Skin epidermis (tissue), 12 donors: ENCODE measurements around the gene DOP1B.

Experiments used
- H3K27ac ChIP-seq, 21 experiments: fragments of 200-600 bp; sonication (generic) in 11 of 21; one replicate each; pipeline ENCODE4 v1.5.0; 2020; ENCODE audit warnings: mild to moderate bottlenecking in 3 of 21, inconsistent platforms in 2 of 21, moderate library complexity in 2 of 21
- H3K4me3 ChIP-seq, 7 experiments: fragments of 200-600 bp; sonication (generic) in 2 of 7; one replicate each; pipeline ENCODE4 v1.5.0; 2020; ENCODE audit warnings: inconsistent platforms in 2 of 7, mild to moderate bottlenecking in 2 of 7, moderate library complexity in 1 of 7

DOP1B gene, protein sequence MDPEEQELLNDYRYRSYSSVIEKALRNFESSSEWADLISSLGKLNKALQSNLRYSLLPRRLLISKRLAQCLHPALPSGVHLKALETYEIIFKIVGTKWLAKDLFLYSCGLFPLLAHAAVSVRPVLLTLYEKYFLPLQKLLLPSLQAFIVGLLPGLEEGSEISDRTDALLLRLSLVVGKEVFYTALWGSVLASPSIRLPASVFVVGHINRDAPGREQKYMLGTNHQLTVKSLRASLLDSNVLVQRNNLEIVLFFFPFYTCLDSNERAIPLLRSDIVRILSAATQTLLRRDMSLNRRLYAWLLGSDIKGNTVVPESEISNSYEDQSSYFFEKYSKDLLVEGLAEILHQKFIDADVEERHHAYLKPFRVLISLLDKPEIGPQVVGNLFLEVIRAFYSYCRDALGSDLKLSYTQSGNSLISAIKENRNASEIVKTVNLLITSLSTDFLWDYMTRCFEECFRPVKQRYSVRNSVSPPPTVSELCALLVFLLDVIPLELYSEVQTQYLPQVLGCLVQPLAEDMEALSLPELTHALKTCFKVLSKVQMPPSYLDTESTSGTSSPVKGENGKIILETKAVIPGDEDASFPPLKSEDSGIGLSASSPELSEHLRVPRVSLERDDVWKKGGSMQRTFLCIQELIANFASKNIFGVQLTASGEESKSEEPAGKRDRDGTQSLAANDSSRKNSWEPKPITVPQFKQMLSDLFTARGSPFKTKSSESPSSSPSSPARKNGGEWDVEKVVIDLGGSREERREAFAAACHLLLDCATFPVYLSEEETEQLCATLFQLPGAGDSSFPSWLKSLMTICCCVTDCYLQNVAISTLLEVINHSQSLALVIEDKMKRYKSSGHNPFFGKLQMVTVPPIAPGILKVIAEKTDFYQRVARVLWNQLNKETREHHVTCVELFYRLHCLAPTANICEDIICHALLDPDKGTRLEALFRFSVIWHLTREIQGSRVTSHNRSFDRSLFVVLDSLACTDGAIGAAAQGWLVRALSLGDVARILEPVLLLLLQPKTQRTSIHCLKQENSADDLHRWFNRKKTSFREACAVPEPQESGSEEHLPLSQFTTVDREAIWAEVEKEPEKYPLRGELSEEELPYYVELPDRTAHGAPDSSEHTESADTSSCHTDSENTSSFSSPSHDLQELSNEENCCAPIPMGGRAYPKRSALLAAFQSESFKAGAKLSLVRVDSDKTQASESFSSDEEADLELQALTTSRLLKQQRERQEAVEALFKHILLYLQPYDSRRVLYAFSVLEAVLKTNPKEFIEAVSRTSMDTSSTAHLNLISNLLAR (N-terminal part only)

DNA sequence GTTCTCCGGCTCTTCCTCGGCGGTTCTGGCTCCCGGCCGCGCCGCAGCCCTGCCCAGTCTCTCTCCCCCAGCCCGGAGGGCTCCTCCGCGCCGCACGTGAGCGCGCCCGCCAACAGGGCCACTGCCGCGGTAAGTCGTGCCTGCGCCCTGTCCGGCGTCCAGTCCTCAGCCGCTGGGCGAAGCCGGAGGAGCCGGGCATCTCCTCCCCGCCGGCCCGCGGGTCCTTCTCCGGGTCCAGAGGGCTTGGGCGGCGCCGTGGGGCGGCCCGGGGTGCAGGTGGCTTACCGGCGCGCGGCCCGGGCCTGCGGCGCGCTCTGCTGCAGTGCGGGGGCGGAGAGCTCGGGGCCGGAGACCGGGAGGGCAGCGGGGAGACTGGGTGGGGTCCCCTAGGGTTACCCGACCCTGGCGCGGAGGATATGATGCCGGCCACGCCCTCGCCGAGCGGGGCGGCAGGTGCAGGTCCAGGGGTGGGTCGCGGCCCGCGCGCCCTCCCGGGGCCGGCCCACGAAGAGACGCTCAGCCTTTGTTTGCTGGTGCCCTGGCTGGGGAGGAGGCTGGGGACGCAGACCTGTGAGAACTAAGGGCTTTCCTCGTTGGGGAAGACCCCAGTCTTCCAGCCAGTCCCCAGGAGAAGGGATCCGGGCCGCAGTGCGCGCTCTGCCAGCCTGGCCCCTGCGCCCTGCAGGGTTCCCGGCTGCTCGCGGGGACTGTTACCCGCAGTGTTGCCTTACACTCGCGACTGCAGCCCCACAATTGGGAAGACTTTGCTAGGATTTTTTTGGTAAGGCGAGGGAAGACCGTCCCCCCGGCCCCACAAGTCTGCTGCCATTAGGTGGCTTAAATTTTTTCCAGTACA, at the start of gene DOP1B:
DOP1B (plus strand) TSS at position 10 of the 856 bp plus-strand sequence. CDS start 7,910 bp downstream, outside the sequence.
- peak within 1 kb of the TSS; percentile 86 to 99 (median 93) for H3K4me3 ChIP-seq
- H3K27ac ChIP-seq: peak within 1 kb of the TSS; percentile 44 to 96 (median 88)

DNA sequence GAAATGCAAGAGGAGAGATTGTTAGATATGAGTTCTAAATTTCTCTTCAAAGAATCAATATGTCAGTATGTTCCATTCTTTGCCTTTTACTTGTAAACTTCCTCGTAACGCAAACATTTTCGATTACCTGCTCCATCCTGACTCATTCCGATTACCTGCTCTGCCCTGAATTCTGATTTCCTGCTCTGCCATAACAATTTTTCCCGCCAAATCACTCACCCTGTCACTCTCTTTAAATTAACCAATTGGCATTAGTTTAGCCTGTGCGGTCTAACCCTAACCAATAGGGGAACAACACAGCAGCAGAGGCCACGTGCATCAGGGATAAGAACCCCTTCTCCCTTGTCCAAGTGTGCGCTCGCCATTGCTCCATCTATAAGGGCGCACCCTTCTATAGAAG, 46.8 kb upstream of the DOP1B start:
- Histone ChIP-seq H3K27ac (no peak overlapping the region), H3K4me3 (no peak overlapping the region)

DNA sequence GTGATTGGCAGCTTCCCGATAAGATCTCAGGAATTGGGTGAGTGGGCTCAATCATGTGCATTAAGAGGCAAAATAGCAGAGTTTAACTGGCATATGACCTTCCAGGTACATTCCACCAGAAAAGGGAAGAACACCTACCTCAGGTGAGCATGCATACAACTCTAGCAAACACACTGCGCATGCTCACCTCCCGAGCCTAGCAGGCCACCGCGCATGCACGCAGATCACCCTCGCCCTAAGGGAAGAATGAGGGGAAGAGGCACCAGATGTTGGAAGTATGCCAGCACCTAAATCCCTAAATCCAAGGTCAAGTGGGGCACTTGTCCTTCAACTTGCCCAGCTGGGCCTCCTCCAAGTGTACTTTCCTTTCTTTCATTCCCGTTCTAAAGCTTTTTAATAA, 45.4 kb upstream of the DOP1B start:
- no peak overlapping the region for H3K4me3 ChIP-seq
- no peak overlapping the region for H3K27ac ChIP-seq

DNA sequence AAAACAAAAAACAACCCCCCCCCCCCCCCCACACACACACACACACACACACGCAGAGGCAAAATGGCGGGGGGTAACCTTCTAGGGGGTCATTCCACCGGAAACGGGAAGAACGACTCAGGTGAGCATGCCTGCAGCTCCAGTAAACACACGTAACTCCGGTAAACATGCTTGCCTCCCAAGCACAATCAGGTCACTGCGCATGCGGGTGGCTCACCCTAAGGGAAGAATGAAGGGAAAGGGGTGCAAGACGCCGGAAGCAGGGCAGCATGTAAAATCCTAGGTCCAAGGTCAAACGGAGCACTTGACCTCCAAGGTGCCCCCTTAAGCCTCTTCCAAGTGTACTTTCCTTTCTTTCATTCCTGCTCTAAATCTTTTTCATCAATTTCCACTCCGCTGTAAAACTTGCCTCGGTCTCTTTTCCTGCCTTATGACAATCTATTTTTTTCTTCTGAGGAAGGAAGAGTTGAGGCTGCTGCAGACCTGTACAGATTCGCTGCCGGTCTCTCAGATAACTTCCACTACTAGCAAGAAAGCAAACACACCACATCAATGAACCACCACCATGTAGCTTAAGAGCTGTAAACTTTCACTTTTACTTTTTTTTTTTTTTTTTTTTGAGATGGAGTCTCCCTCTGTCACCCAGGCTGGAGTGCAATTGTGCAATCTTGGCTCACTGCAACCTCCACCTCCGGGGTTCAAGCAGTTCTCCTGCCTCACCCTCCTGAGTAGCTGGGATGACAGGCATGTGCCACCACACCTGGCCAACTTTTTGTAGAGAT, 42.8 kb upstream of the DOP1B start:
- Histone ChIP-seq H3K4me3 (peak overlapping the region in 4 of 7 experiments; percentile 24 to 45 (median 37)), H3K27ac (peak overlapping the region in 16 of 21 experiments; percentile 34 to 84 (median 64))

DNA sequence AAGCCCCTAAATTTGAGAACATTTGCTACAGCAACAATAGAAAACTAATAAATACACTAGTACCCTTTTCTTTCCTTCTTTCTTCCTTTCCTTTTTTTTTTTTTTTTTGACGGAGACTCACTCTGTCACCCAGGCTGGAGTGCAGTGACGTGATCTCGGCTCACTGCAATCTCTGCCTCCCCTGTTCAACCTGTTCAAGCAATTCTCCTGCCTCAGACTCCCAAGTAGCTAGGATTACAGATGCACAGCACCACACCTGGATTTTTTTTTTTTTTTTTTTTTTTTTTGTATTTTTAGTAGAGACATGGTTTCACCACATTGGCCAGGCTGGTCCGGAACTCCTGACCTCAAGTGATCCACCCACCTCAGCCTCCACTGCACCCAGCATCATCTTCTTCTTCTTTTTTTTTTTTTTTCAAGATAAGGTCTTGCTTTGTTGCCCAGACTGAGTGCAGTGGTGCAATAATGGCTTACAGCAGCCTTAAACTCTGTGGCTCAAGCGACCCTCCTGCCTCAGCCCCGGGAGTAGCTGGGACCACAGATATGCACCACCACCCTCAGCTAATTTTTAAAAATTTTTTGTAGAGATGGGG, 41.4 kb upstream of the DOP1B start:
- H3K27ac ChIP-seq: peak overlapping the region in 2 of 21 experiments; percentile 56 to 66
- H3K4me3 ChIP-seq: no peak overlapping the region

DNA sequence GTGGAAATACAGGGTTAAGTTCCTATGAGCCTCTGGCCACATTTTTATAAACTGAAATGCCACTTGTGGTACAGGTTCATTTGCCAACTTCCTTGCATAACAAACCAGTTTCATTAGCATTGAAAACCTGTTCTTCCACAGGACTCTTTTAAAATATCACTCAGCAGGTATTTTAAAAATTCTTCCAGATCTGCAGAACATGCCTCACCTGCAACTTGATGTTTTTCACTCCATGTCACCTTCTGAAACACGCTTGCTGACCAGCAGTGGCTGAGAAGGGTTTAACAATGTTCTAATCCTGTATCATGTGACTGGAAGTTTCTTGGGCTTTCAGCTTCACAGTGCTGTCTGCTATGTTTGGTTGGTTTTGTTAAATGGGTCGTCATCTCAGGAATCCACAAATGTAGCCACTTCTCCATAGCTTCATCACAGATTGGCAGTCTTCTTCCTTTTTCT, 39.3 kb upstream of the DOP1B start:
- Histone ChIP-seq H3K4me3 (no peak overlapping the region), H3K27ac (peak overlapping the region in 2 of 21 experiments; percentile 1 to 31)

DNA sequence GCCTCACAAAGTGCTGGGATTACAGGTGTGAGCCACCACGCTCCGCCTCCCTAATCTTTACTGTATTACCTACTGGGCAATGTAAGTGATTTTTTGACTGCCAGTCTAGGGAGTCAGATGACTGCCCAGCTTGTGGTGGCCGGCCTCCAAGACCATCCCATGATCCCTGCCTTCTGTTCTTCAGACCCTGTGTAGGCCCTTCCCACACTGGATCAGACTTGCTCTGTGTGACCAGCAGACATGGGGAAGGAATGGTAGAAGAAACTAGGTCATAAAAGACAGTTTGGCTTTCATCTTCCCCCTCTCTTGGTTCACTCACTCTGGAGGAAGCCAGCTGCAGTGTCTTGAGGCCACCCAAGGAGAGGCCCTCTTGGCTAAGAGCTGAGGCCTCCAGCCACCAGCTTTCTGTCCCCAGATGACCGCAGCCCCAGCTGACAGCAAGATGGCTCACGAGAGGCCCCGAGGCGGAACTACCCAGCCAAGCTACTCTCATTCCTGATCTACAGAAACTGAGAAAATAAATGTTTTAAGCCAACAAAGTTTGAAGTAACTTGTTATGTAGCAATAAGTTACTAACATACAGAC, 36.2 kb upstream of the DOP1B start:
- Histone ChIP-seq H3K27ac (peak overlapping the region in 7 of 21 experiments; percentile 10 to 49 (median 40)), H3K4me3 (no peak overlapping the region)

DNA sequence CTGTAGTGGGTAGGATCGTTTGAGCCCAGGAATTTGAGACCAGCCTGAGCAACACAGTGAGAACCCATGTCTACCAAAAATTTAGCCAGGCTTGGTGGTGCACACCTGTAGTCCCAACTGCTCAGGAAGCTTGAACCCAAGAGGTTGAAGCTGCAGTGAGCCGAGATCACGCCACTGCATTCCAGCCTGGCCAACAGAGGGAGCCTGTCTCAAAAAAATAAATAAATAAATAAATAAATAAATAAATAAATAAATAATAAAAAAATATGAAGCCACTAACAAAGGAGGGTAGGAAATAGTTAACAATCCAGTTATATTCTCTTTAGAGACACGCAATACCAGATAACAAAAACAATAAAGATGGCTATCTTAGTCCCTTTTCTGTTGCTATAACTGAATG, 33.6 kb upstream of the DOP1B start:
- no peak overlapping the region for H3K4me3 ChIP-seq
- no peak overlapping the region for H3K27ac ChIP-seq

DNA sequence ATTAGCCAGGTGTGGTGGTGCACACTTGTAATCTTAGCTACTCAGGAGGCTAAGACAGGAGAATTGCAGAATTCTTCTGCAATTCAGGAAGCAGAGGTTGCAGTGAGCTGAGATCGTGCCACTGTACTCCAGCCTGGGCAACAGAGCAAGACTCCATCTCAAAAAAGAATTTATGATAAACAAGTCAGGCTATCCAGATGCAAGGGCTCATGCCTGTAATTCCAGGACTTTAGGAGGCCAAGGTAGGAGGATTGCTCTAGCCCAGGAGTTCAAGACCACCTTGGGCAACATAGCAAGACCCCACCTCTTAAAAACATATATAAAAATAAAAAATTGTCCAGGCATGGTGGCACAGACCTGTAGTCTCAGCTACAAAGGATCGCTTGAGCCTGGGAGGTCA, 32.2 kb upstream of the DOP1B start:
- Histone ChIP-seq H3K27ac (no peak overlapping the region), H3K4me3 (no peak overlapping the region)

DNA sequence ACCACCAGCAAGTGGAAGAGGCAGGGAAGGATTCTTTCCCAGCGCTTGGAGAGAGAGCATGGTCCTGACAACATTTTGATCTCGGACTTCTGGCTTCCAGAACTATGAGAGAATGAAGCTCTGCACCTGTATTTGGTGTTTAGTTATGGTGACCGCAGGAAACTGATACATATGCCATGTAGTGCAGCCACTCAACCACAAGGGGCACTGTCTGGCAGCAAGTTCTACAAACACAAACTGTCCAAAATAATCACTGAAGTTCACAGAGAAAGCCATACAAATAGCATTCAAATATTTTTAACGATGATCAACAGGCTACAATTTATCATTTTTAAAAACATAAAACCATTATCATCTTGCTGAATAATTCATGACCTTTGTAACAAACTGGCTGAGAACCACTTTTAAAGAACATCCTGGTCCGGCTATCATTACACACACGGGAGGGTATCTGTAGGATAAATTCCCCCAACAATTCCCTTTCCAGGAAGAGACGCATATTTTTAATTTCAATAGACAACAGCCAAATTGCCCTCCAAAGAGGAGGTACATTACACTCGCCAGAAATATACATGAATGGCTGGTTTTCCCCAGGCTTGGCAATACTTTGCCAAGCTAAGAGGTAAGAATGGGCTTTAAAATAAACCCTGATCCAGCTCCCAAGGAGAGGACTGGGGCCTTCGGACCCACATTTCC, 31.0 kb upstream of the DOP1B start:
- peak overlapping the region in 19 of 21 experiments; percentile 43 to 84 (median 73) for H3K27ac ChIP-seq
- no peak overlapping the region for H3K4me3 ChIP-seq

DNA sequence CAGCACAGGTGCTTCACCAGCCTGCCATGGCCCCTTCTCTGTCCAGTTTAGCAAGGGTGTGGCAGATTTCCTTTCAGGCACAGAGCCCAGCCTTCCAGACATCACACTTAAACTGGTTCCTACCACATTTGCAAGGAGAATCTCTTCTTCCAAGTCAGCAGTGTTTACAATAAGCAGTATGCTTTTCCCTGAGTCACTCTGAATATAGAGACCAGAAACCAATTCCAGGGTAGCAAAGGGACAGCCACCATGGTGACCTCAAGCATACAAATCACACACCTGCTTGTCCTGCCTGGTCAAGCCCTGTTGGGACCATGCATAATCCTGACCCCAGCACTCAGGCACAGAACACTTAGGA, 30.4 kb upstream of the DOP1B start:
- no peak overlapping the region for H3K4me3 ChIP-seq
- peak overlapping the region in 20 of 21 experiments; percentile 25 to 84 (median 72) for H3K27ac ChIP-seq

DNA sequence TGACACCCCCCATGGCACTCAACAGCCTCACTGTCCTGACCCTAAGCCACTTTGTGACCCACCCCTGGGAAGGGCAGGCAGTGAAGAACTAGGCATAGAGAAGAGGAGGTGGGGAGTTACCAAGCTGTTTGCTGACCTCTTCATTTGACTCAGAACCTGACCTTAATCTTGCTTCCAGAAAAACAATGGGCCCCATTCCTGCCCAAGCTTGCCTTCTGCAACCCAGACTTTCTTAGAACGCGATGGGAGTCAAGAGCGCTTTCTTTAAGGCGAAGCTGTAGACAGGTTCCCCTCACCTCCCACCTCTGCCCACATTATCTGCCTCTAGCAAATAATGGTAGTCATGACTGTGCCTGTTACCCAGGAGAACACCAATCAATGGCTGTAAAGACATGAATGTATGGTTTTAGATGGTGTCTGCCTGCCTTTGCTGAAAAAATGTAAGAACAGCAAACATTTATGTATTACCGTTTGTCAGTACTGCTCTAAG, 30.0 kb upstream of the DOP1B start:
- H3K27ac ChIP-seq: peak overlapping the region in 20 of 21 experiments; percentile 25 to 84 (median 72)
- H3K4me3 ChIP-seq: no peak overlapping the region

DNA sequence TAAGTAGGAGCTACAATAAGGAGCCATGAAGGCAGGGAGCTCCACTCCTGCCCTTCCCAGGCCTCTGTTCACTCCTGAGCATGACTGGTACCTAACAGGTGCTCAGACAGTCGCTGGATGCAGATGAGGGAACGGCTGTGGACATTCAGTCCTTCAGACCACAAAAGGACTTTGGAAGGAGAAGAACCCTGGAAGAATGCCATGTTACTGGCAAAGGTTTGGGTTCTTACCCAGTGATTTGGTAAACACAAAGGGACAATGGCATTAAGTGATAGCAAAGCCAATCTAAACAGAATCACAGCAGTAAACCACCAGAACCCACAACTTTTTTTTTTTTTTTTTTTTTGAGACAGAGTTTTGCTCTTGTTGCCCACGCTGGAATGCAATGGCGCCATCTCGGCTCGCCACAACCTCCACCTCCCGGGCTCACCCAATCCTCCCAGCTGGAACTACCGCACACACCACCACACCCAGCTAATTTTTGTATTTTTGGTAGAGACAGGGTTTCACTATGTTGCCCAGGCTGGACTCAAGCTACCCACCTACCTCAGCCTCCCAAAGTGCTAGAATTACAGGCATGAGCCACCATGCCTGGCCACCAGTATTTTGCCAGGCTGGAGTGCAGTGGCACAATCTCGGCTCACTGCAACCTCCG, 29.2 kb upstream of the DOP1B start:
- peak overlapping the region in 19 of 21 experiments; percentile 25 to 84 (median 70) for H3K27ac ChIP-seq
- H3K4me3 ChIP-seq: no peak overlapping the region

DNA sequence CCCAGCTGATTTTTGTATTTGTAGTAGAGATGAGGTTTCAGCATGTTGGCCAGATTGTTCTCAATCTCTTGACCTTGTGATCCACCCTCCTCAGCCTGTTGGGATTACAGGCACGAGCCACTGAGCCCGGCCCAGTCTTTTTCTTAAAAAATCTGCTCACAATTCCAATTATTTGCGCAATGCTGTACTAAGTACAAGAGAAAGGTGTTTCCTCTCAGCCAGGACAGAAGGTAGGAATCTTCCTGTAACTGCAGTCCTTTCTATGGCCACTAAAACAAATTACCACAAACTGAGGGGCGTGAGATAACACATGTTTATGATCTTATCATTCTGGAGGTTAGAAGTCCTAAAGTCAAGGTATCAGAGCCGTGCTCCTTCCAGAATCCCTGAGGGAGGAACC, 28.6 kb upstream of the DOP1B start:
- H3K4me3 ChIP-seq: no peak overlapping the region
- peak overlapping the region in 7 of 21 experiments; percentile 24 to 71 (median 41) for H3K27ac ChIP-seq

DNA sequence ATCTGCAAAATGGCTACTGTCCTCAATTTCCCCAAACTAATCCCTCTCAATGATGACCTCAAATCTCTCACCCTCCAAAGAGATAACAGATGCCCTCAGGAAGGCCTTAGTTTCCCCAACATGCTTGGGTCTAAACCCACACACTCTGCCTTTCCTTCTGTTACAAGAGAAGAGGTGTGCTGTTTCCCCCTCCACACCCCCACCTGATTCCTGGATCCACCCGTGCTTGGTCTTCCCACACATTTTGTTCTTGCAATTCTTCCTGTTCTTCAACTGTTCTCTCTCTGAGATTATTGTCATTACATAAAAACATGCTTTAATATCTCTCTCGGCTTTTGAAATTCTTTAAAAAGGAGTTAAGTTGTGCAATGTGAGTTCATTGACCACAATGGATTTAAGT, 27.4 kb upstream of the DOP1B start:
- H3K4me3 ChIP-seq: peak overlapping the region in 1 of 7 experiments; percentile 43
- peak overlapping the region in 5 of 21 experiments; percentile 69 to 84 (median 81) for H3K27ac ChIP-seq

DNA sequence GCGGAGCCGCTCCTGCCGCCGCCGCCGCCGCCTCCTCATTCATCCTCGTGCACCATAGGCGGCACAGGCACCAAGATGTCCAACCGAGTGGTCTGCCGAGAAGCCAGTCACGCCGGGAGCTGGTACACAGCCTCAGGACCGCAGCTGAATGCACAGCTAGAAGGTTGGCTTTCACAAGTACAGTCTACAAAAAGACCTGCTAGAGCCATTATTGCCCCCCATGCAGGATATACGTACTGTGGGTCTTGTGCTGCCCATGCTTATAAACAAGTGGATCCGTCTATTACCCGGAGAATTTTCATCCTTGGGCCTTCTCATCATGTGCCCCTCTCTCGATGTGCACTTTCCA, 26.2 kb upstream of the DOP1B start:
- peak overlapping the region; percentile 36 to 49 (median 43) for H3K4me3 ChIP-seq
- H3K27ac ChIP-seq: peak overlapping the region in 8 of 21 experiments; percentile 69 to 84 (median 78)
